HG02571 (cell line): ENCODE data around the gene THUMPD3.

Experiments used
- ATAC-seq: cut with Tn5 transposase; IDR thresholded peaks from one replicate; pipeline ENCODE4 v1.9.1; 2021; ENCODE audit warnings: mild to moderate bottlenecking, moderate library complexity; ENCODE audit not compliant: unreplicated experiment

The THUMPD3 gene, protein sequence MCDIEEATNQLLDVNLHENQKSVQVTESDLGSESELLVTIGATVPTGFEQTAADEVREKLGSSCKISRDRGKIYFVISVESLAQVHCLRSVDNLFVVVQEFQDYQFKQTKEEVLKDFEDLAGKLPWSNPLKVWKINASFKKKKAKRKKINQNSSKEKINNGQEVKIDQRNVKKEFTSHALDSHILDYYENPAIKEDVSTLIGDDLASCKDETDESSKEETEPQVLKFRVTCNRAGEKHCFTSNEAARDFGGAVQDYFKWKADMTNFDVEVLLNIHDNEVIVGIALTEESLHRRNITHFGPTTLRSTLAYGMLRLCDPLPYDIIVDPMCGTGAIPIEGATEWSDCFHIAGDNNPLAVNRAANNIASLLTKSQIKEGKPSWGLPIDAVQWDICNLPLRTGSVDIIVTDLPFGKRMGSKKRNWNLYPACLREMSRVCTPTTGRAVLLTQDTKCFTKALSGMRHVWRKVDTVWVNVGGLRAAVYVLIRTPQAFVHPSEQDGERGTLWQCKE

GRCh38 chr3:9362731-9363530, at the start of gene THUMPD3:
THUMPD3 (plus strand) TSS chr3:9363054; CDS start chr3:9365069, 2,015 bp downstream.
- ATAC-seq: peak; percentile 97

DNA sequence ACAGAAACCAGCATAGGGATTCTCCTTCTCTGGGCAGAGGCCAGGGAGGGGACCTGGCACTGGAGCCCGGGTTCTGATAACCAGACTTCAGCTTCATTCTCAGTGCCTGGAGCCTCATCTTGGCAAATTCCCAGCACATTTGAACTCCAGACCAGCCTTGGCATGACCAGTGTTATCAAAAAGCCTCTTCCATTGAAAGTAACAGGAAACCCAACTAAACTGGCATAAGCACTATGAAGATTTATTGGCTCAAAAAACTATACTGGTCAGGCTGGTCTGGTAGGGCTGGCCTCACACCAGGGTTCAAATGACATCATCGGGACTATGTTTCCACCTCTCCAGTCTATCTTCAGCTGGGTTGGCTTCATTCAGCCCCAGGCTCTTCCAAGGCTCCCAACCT, 48.1 kb upstream of the THUMPD3 start:
- ATAC-seq: no peak

- ATAC-seq: no peak
Observed at GRCh38 chr3:9316881-9317361, 45.9 kb upstream of the THUMPD3 start.

DNA sequence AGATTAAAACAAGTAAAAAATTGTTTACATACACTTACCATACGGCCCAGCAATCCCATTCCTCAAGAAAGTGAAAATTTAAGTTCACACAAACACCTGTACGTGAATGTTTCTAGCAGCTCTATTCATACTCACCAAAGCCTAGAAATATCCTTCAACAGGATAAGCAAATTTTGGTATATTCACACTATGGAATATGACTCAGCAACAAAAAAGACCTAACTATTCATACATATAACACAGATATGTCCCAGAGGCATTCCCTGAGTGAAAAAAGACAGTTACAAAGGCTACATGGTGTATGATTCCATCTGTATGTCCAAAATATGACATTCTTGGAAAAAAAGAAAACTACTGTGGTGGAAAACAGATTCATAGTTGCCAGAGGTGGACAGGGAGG, 40.1 kb upstream of the THUMPD3 start:
- no peak for ATAC-seq

DNA sequence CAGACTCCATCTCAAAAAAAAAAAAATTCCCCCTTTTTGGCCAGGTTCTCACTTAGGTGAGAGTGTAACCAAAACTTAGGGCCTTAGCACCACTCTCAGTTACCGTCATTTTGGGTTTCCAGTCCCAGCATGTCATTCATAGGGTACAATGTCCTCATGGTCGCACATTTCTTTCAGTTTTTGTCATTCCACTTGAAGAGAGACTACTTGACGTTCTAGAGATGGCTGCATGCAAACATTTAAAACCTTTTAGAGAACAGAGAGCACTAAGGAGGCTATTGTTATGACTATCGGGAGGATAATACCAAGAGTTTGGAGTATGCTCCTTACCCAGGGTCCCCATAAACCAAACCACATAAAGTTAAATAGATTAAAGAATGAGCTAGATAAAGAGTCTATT, 37.9 kb upstream of the THUMPD3 start:
- no peak for ATAC-seq

DNA sequence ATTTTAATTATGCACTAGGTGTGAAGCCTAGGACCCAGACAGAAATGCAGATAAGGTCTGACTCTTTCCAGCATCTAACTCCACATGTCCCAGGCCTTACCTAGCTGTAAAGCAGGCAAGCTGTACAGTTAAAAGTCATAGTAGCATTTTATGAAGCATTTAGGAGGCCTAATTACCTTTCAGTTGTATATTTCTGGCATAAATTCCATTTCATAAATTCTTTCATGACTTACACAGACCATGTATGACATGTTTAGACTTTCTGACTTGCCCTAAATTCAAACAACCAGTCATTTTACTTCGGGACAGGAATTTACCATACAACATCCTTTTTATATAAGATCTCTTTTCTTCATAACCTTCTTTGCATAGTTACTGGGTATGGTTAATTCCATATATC, 35.3 kb upstream of the THUMPD3 start:
- no peak for ATAC-seq

GRCh38 chr3:9330166-9330703, 32.6 kb upstream of the THUMPD3 start:
- ATAC-seq: no peak

GRCh38 chr3:9331171-9331570, 31.7 kb upstream of the THUMPD3 start:
- ATAC-seq: no peak

GRCh38 chr3:9332250-9333030, 30.4 kb upstream of the THUMPD3 start:
- ATAC-seq: no peak

DNA sequence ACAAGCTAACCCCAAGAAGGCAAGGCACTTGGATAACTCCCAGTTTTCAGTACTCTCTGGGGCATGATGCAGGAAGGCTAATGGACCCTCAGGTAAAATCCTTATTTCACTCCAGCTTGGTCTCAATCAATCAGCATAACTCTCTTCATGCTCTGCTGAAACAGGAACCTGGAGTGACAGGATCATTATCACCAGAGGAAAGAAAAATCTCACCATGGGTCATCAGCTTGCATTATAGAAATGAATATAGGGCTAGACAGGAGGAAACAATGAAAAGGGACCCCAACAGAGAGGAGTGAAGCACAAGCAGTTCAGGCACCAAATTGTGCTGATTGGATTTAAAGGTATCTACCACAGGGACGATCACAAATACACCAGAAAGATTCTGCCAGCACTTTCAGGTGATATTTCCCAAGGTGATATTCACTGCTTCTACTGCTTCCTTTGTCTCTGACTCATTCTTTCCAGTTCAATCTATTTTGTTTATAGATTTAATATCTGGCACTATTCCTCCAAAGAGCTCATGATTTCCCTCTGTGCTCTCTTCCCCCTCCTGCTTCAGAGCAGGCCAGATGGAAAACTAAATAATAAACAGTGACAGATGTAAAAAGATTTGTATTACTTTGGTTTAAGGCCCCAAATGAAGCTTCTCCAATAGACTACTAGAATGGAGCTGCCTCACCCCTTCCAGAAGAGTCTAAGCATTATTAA, 22.9 kb upstream of the THUMPD3 start:
- no peak for ATAC-seq

DNA sequence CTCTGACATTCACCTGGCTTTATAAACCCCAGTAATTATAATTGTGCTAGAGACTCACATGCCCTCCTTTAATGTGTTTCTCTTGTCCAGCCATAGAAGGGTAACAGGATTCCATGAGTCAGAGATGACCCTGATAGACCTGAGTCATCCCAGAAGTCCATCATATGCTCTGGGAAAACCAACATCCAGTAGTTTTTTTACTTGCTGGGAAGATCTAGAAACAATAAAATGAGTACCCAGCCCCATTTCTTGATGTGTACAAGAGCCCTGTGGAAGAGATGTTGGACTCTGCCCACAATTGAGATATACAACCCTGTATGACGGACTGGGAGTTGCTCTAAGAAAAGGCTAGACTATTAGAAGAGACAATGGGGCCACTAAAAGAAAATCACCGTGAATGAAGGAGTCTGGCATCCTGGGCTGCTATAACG, 22.4 kb upstream of the THUMPD3 start:
- ATAC-seq: no peak

DNA sequence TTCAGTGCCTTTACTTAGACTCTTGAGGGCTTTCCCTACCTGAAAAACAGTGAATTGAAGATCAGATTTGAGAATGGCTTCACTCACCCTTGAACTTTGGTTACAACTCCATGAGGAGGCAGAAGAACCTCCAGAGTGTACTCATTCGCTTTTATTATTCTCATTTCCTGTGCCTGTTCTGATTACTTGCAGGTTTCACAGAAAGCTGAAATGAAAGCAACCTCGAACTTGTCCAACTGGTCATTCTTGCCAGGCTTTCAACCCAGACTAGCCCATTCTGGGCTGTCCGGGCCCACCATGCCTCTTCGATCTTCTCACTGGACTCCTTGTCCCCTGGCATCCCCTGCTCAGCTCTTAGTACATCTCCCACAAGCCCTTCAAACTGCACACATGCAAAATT, 20.2 kb upstream of the THUMPD3 start:
- ATAC-seq: no peak

GRCh38 chr3:9343115-9343514, 19.7 kb upstream of the THUMPD3 start:
- no peak for ATAC-seq

DNA sequence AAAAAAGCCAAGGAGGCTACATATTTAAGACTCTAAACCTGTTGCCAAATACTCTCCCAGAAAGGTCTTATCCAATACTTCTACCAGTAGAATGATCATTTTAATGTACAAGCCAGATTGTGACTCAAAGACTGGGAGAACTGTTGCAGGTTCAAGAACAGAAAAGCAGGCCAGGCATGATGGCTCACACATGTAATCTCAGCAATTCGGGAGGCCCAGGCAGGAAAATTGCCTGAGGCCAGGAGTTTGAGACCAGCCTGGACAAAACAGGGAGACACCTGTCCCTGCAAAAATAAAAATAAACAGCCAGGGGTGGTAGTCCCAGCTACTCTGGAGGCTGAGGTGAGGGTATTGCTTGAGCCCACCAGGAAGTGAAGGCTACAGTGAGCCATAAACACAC, 17.8 kb upstream of the THUMPD3 start:
- no peak for ATAC-seq

DNA sequence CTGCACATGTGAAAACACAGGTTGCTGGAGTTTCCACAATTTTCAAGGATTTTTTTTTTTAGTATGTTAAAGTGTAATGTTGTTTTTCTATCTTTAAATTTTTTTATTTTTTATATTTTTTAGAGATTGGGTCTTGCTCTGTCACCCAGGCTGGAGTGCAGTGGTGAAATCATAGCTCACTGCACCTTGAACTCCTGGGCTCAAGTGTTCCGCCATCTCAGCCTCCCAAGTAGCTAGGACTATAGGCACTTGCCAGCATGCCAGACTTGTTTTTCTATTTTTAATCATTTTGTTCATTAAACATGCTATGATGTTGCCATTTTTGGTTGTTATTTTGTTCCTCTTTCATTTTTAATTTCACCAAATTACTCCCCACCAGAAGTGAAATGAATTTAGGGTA, 16.7 kb upstream of the THUMPD3 start:
- no peak for ATAC-seq

DNA sequence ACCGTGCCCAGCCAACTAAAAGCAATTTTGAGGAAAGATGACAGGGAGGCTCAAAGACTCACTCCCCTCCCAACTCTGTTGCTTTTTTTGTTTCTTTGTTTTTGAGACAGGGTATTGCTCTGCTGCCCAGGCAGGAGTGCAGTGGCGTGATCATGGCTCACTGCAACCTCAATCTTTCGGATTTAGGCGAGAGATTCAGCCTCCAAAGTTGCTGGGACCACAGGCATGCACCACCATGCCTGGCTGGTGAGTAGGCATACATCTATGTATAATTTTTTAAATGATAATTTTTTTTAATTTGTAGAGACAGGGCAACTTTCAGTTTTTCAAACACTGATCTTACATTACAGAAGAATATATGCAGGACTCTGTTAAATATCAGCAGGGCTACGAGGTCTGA, 15.8 kb upstream of the THUMPD3 start:
- no peak for ATAC-seq

- ATAC-seq: no peak
Observed at GRCh38 chr3:9347887-9348286, 15.0 kb upstream of the THUMPD3 start.

DNA sequence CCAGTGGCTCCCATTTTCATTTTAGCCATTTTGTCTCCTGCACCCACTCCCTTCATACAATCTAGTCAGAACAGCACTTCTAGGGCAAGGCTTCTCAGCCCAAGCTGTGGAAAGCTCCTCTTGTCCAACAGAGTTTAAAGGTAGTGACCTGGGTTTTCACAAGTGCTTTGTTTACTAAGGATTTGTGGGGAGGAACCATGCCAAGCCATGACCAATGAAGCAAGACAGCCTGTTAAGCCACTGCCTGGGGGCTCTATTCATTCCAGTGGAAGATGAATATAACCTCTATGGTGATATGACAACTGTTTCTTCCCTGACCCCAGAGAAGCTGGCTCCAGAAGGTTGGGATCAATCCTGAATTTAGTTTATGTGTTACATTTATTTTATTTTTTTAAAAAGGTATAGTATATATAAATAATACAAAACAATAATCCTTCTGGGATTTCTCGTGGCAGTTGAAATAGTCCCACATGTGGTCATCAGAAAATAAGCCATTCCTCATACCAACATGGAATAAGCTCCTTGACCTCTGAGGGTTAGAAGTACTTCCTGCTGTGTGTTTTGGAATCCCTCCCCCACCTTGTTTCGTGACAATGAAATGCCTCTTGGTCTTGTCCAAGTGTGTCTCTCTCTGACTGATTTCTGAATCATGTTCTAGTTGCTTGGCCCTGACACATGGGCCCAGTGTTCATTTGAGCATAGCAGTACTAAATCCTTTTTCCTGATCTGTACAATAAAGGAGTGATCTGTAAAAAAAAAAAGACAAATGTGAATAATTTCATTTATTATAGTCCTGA, 13.3 kb upstream of the THUMPD3 start:
- no peak for ATAC-seq

- ATAC-seq: no peak
Observed at GRCh38 chr3:9351709-9352126, 11.1 kb upstream of the THUMPD3 start.
